GM23248 (cell line): ENCODE measurements around the gene DNAJB12.

Source experiments
- EZH2 ChIP-seq: fragments of 200-600 bp; sonication (generic); IDR thresholded peaks from 2 replicates; pipeline ENCODE4 v1.6.1; 2018; ENCODE audit warnings: antibody characterized with exemption, mild to moderate bottlenecking; ENCODE audit not compliant: insufficient read depth, poor library complexity, severe bottlenecking
- EZH2phosphoT487 ChIP-seq: fragments of 200-600 bp; sonication (generic); IDR thresholded peaks from 2 replicates; pipeline ENCODE4 v1.6.1; 2018; ENCODE audit warnings: antibody characterized with exemption, moderate library complexity, mild to moderate bottlenecking, low read depth; ENCODE audit not compliant: insufficient read depth

DNA sequence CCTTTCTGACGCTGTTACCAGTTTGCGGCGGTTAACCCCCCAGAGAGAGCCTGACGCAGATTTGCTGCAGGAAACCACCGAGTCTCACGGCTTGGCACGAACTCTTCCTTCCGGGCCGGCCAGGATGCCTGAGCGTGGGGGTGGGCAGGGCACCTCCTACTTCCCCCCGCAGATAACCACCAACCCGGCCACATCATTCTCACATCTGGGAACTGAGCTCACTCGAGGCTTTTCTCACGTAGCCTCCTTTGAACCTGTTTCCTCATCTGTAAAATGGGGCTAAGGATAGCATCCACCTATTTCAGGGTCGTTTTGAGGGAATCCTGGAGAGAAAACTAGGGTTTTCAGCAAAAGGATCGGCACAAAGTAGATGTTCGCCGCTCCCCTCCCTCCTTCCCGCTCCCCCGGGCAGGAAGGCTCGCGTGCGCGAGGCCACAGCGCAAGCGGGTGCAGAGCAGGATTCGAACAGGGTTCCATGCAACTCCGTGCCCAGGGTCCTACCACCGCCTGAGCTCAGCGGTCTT, 57.4 kb downstream of the DNAJB12 start:
- TF ChIP-seq EZH2phosphoT487 (no peak), EZH2 (no peak)
